Liver (tissue), 3 donors: ENCODE data around the gene YPEL4.
A peak's percentile ranks its signal among the peaks of the same experiment; 100 is the strongest.

ENCODE experiments used
- EGR1 ChIP-seq, 2 donors: IDR thresholded peaks; 2 replicates each; pipeline ENCODE4 v1.6.1; 2016 to 2018; ENCODE audit warnings: antibody characterized with exemption in 2 of 2, low read depth in 2 of 2
- GABPA ChIP-seq, 2 donors: IDR thresholded peaks in 1 of 2; conservative IDR thresholded peaks in 1 of 2; 2 replicates each; pipeline ENCODE4 v1.6.1; 2016; ENCODE audit warnings: antibody characterized with exemption in 2 of 2, mild to moderate bottlenecking in 1 of 2, moderate library complexity in 1 of 2
- JUND ChIP-seq, 2 donors: IDR thresholded peaks; 2 replicates each; pipeline ENCODE4 v1.6.1; 2016; ENCODE audit warnings: antibody characterized with exemption in 2 of 2
- RAD21 ChIP-seq, 2 donors: IDR thresholded peaks; 2 replicates each; pipeline ENCODE4 v1.6.1; 2016; ENCODE audit warnings: antibody characterized with exemption in 2 of 2, mild to moderate bottlenecking in 2 of 2
- RXRA ChIP-seq, 2 donors: IDR thresholded peaks; 2 replicates each; pipeline ENCODE4 v1.6.1; 2017 to 2018; ENCODE audit warnings: antibody characterized with exemption in 2 of 2, mild to moderate bottlenecking in 1 of 2
- SP1 ChIP-seq: IDR thresholded peaks from 2 replicates; pipeline ENCODE4 v1.6.1; 2018; ENCODE audit warnings: antibody characterized with exemption, mild to moderate bottlenecking
- TAF1 ChIP-seq: conservative IDR thresholded peaks from 2 replicates; pipeline ENCODE4 v1.6.1; 2016; ENCODE audit warnings: antibody characterized with exemption, mild to moderate bottlenecking
- TF ChIP-seq, protein P1 (sequence below): fragments of 150-350 bp; IDR thresholded peaks from 2 replicates; pipeline ENCODE4 v1.5.1; 2017; ENCODE audit warnings: improper control_type of control experiment, low read depth, low read length; ENCODE audit not compliant: missing input control
- TF ChIP-seq, protein P2 (sequence below): IDR thresholded peaks from 2 replicates; pipeline ENCODE4 v1.6.1; 2016; ENCODE audit warnings: antibody characterized with exemption
- TF ChIP-seq, protein P3 (sequence below): IDR thresholded peaks from 2 replicates; pipeline ENCODE4 v1.6.1; 2016; ENCODE audit warnings: antibody characterized with exemption
- TF ChIP-seq, protein P4 (sequence below): IDR thresholded peaks from 2 replicates; pipeline ENCODE4 v1.6.1; 2016; ENCODE audit warnings: antibody characterized with exemption, mild to moderate bottlenecking
- donor health status: healthy.
- donor health status: healthy.

GRCh38 chr11:57662893-57663292 lies 13.2 kb upstream of the YPEL4 start:
- no peak for TF ChIP-seq GABPA (IDR thresholded peaks at IDR 0.05 in 1 of 2, conservative IDR thresholded peaks at IDR 0.05 in 1 of 2)
- TF ChIP-seq RAD21 (IDR thresholded peaks at IDR 0.05): peak; percentile 39 to 58
- no peak for TF ChIP-seq EGR1 (IDR thresholded peaks at IDR 0.05; ENCODE audit: low read depth in 2 of 2)
- TF ChIP-seq, protein P1, sequence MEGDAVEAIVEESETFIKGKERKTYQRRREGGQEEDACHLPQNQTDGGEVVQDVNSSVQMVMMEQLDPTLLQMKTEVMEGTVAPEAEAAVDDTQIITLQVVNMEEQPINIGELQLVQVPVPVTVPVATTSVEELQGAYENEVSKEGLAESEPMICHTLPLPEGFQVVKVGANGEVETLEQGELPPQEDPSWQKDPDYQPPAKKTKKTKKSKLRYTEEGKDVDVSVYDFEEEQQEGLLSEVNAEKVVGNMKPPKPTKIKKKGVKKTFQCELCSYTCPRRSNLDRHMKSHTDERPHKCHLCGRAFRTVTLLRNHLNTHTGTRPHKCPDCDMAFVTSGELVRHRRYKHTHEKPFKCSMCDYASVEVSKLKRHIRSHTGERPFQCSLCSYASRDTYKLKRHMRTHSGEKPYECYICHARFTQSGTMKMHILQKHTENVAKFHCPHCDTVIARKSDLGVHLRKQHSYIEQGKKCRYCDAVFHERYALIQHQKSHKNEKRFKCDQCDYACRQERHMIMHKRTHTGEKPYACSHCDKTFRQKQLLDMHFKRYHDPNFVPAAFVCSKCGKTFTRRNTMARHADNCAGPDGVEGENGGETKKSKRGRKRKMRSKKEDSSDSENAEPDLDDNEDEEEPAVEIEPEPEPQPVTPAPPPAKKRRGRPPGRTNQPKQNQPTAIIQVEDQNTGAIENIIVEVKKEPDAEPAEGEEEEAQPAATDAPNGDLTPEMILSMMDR: no peak
- TF ChIP-seq, protein P2, sequence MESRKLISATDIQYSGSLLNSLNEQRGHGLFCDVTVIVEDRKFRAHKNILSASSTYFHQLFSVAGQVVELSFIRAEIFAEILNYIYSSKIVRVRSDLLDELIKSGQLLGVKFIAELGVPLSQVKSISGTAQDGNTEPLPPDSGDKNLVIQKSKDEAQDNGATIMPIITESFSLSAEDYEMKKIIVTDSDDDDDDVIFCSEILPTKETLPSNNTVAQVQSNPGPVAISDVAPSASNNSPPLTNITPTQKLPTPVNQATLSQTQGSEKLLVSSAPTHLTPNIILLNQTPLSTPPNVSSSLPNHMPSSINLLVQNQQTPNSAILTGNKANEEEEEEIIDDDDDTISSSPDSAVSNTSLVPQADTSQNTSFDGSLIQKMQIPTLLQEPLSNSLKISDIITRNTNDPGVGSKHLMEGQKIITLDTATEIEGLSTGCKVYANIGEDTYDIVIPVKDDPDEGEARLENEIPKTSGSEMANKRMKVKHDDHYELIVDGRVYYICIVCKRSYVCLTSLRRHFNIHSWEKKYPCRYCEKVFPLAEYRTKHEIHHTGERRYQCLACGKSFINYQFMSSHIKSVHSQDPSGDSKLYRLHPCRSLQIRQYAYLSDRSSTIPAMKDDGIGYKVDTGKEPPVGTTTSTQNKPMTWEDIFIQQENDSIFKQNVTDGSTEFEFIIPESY: no peak
- TF ChIP-seq JUND (IDR thresholded peaks at IDR 0.05): no peak
- TF ChIP-seq, protein P3, sequence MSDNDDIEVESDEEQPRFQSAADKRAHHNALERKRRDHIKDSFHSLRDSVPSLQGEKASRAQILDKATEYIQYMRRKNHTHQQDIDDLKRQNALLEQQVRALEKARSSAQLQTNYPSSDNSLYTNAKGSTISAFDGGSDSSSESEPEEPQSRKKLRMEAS: no peak
- TF ChIP-seq TAF1: no peak
- no peak for TF ChIP-seq RXRA (IDR thresholded peaks at IDR 0.05)
- TF ChIP-seq, protein P4, sequence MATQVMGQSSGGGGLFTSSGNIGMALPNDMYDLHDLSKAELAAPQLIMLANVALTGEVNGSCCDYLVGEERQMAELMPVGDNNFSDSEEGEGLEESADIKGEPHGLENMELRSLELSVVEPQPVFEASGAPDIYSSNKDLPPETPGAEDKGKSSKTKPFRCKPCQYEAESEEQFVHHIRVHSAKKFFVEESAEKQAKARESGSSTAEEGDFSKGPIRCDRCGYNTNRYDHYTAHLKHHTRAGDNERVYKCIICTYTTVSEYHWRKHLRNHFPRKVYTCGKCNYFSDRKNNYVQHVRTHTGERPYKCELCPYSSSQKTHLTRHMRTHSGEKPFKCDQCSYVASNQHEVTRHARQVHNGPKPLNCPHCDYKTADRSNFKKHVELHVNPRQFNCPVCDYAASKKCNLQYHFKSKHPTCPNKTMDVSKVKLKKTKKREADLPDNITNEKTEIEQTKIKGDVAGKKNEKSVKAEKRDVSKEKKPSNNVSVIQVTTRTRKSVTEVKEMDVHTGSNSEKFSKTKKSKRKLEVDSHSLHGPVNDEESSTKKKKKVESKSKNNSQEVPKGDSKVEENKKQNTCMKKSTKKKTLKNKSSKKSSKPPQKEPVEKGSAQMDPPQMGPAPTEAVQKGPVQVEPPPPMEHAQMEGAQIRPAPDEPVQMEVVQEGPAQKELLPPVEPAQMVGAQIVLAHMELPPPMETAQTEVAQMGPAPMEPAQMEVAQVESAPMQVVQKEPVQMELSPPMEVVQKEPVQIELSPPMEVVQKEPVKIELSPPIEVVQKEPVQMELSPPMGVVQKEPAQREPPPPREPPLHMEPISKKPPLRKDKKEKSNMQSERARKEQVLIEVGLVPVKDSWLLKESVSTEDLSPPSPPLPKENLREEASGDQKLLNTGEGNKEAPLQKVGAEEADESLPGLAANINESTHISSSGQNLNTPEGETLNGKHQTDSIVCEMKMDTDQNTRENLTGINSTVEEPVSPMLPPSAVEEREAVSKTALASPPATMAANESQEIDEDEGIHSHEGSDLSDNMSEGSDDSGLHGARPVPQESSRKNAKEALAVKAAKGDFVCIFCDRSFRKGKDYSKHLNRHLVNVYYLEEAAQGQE: no peak
- no peak for TF ChIP-seq SP1
